T-helper 17 cell (primary cell): ENCODE data around the gene ERP44. TPM values are rescaled to one million over a fixed set of nuclear protein-coding genes. Genes with fewer than 3 reads are reported as not detected.

Experiments used
- ATAC-seq: fragments of 150-1000 bp; cut with Tn5 transposase; 2 replicates; pipeline ENCODE4 v1.10.0; 2021; ENCODE audit warnings: mild to moderate bottlenecking, moderate library complexity
- DNase-seq, 3 donors: peaks; one replicate each; pipeline versions ENCODE4 v3.0.0 to v3.0.0-alpha.2; 2020 to 2021
- H3K9me3 ChIP-seq: one replicate; pipeline ENCODE4 v1.7.0; 2013; ENCODE audit warnings: low read length, mild to moderate bottlenecking; ENCODE audit not compliant: control insufficient read depth, poor library complexity, severe bottlenecking
- H3K27ac Mint-ChIP-seq: one replicate; pipeline ENCODE4 v1.8.0; 2022; ENCODE audit warnings: mild to moderate bottlenecking, moderate library complexity, mixed read lengths
- H3K27me3 Mint-ChIP-seq: one replicate; pipeline ENCODE4 v1.8.0; 2022; ENCODE audit warnings: mixed read lengths
- H3K36me3 Mint-ChIP-seq: one replicate; pipeline ENCODE4 v1.8.0; 2022; ENCODE audit warnings: low read depth, mixed read lengths
- H3K4me1 Mint-ChIP-seq: one replicate; pipeline ENCODE4 v1.8.0; 2022; ENCODE audit warnings: mild to moderate bottlenecking, mixed read lengths
- H3K4me3 Mint-ChIP-seq: one replicate; pipeline ENCODE4 v1.8.0; 2022; ENCODE audit warnings: mild to moderate bottlenecking, moderate library complexity, mixed read lengths
- total RNA-seq, 4 donors: library from RNA in 2 of 4; stranded (reverse) in 2 of 4; gene quantifications; one replicate each; pipeline ENCODE4 v1.2.3 and lab custom pipeline; 2022 to 2026

ERP44 gene
- total RNA-seq, 2 donors from 2014 or later = 11.6 to 12.4 TPM

DNA sequence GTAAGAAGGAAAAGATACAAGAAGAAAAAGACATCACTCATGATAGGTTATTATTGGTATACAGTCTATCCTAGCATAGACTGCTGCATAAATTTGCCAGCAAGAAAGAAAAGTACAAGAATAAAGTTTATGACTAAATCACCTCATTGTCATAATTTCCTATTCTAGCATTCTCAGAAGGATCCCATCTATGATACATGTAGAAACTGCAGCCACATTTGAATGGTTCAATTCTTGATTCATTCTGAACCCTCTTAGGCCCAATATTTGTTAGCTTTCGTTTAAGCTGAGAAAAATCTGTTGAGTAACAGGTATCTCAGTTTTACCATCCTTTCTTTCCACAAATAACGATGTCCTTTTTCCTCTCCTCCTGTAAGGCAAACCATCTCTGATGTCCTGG, 21.5 kb upstream of the ERP44 start:
- Mint-ChIP-seq H3K4me3 (no peak overlapping the region), H3K27me3 (no peaks in the 10 kb centered on the region), H3K4me1 (peaks cover 8% of the 10 kb centered on the region), H3K36me3 (peaks cover 7% of the 10 kb centered on the region), H3K27ac (no peak overlapping the region)
- ATAC-seq = no peak
- H3K9me3 ChIP-seq = no peaks in the 10 kb centered on the region
- no peak for DNase-seq

GRCh38 chr9:100117316-100117715, 18.5 kb upstream of the ERP44 start:
- Mint-ChIP-seq H3K36me3 (peaks cover 7% of the 10 kb centered on the region), H3K27me3 (no peaks in the 10 kb centered on the region), H3K4me3 (no peak overlapping the region), H3K27ac (no peak overlapping the region), H3K4me1 (peaks cover 11% of the 10 kb centered on the region)
- H3K9me3 ChIP-seq = no peaks in the 10 kb centered on the region
- no peak for ATAC-seq
- DNase-seq = no peak

GRCh38 chr9:100112677-100113336, 14.0 kb upstream of the ERP44 start:
- Mint-ChIP-seq H3K27ac (no peak overlapping the region), H3K27me3 (no peaks in the 10 kb centered on the region), H3K4me1 (peaks cover 6% of the 10 kb centered on the region), H3K4me3 (no peak overlapping the region), H3K36me3 (no peaks in the 10 kb centered on the region)
- no peaks in the 10 kb centered on the region for H3K9me3 ChIP-seq
- DNase-seq (no peak), ATAC-seq (no peak)

DNA sequence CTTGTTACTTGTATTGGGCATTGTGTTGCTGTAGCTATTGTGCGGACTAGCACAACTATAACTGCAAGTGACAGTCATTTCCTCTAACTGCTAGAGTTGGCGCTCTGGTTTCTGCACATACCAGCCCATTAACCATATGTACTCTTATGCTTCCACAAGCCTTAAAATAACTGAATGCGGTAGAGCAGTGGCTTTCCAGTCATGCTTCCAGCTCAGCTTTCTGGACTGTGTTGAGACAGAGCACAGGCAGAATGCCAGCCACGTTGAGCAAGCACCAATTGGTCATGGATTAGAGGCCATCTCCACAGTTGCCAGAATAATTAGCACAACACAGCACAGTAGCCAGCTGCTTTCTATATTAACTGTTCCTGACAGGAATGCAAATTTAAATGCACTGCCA, 12.4 kb upstream of the ERP44 start:
- H3K36me3 Mint-ChIP-seq = no peaks in the 10 kb centered on the region
- no peak overlapping the region for H3K4me3 Mint-ChIP-seq
- H3K9me3 ChIP-seq = no peaks in the 10 kb centered on the region
- H3K27me3 Mint-ChIP-seq = no peaks in the 10 kb centered on the region
- DNase-seq (no peak), ATAC-seq (no peak)
- H3K27ac Mint-ChIP-seq = no peak overlapping the region
- H3K4me1 Mint-ChIP-seq = peaks cover 6% of the 10 kb centered on the region

GRCh38 chr9:100108559-100108958, 9.8 kb upstream of the ERP44 start:
- peaks cover 6% of the 10 kb centered on the region for H3K4me1 Mint-ChIP-seq
- no peaks in the 10 kb centered on the region for H3K27me3 Mint-ChIP-seq
- H3K4me3 Mint-ChIP-seq = no peak overlapping the region
- no peak overlapping the region for H3K27ac Mint-ChIP-seq
- DNase-seq (no peak), ATAC-seq (no peak)
- no peaks in the 10 kb centered on the region for H3K9me3 ChIP-seq
- H3K36me3 Mint-ChIP-seq = no peaks in the 10 kb centered on the region

- H3K27me3 Mint-ChIP-seq = no peaks in the 10 kb centered on the region
- peaks cover 2% of the 10 kb centered on the region for H3K4me1 Mint-ChIP-seq
- ATAC-seq = no peak
- no peak overlapping the region for H3K4me3 Mint-ChIP-seq
- no peaks in the 10 kb centered on the region for H3K9me3 ChIP-seq
- DNase-seq = no peak
- H3K36me3 Mint-ChIP-seq = no peaks in the 10 kb centered on the region
- H3K27ac Mint-ChIP-seq = no peak overlapping the region
Measured at GRCh38 chr9:100106616-100107015, 7.8 kb upstream of the ERP44 start.

DNA sequence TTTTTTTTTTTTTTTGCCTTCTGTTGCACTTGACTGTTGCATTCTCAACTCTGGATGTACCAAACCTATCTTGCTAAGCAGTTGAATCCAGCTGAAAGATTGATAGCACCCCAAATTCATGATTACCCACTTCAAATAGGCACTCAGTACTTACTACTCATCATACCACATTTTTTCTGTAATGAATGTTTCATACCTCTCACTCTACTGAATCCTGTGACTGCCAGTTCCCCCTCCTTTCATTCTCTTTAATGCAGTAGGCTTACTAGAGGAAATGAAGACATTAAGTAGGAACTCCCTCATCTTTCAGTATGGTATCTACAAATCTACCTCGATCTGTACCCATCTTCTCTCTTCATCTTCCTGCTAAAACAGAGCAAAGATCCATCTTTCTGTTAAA, 7.1 kb upstream of the ERP44 start:
- no peaks in the 10 kb centered on the region for H3K27me3 Mint-ChIP-seq
- no peaks in the 10 kb centered on the region for H3K4me1 Mint-ChIP-seq
- DNase-seq = no peak
- no peak for ATAC-seq
- no peaks in the 10 kb centered on the region for H3K36me3 Mint-ChIP-seq
- H3K9me3 ChIP-seq = no peaks in the 10 kb centered on the region
- H3K4me3 Mint-ChIP-seq = no peak overlapping the region
- no peak overlapping the region for H3K27ac Mint-ChIP-seq

- no peak overlapping the region for H3K27ac Mint-ChIP-seq
- no peaks in the 10 kb centered on the region for H3K36me3 Mint-ChIP-seq
- DNase-seq = no peak
- no peak for ATAC-seq
- H3K4me3 Mint-ChIP-seq = no peak overlapping the region
- H3K9me3 ChIP-seq = no peaks in the 10 kb centered on the region
- H3K27me3 Mint-ChIP-seq = no peaks in the 10 kb centered on the region
- H3K4me1 Mint-ChIP-seq = peaks cover 7% of the 10 kb centered on the region
Measured at GRCh38 chr9:100104314-100104713, 5.5 kb upstream of the ERP44 start.

- H3K27me3 Mint-ChIP-seq = no peaks in the 10 kb centered on the region
- no peak for DNase-seq
- no peaks in the 10 kb centered on the region for H3K9me3 ChIP-seq
- H3K27ac Mint-ChIP-seq = no peak overlapping the region
- ATAC-seq = no peak
- H3K4me3 Mint-ChIP-seq = no peak overlapping the region
- H3K4me1 Mint-ChIP-seq = peaks cover 12% of the 10 kb centered on the region
- peaks cover 2% of the 10 kb centered on the region for H3K36me3 Mint-ChIP-seq
Measured at GRCh38 chr9:100101608-100102007, 2.8 kb upstream of the ERP44 start.

DNA sequence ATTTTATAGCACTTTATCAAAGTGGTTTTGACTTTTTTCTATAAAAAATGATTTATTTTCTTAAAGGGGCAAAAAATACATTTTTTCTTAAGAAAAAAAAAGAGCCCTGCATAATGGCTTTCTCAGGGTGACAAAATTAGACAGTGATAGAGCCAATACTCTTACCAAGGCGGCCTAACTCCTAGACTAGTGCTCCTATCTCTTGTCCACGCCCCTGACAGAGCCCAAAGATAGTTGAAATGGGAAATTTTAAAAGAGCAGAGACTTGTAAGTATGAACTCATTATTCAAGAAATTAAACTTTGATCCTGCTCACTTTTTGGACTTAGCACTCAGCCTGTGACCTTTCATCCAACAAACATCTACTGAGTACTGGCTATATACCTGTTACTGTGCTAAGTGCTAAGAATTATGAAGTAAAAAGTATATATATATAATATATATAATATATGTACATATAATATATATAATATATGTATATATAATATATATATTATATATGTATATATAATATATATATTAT, 1.4 kb upstream of the ERP44 start:
- Mint-ChIP-seq H3K4me1 (peaks cover 18% of the 10 kb centered on the region), H3K4me3 (peak overlapping the region; percentile 98), H3K36me3 (peaks cover 2% of the 10 kb centered on the region), H3K27me3 (no peaks in the 10 kb centered on the region), H3K27ac (peak overlapping the region; percentile 97)
- no peaks in the 10 kb centered on the region for H3K9me3 ChIP-seq
- no peak for DNase-seq
- ATAC-seq = no peak

GRCh38 chr9:100099722-100100042, 882 bp upstream of the ERP44 start:
- Mint-ChIP-seq H3K4me3 (peak overlapping the region; percentile 98), H3K36me3 (peaks cover 2% of the 10 kb centered on the region), H3K27ac (peak overlapping the region; percentile 97), H3K4me1 (peaks cover 21% of the 10 kb centered on the region), H3K27me3 (no peaks in the 10 kb centered on the region)
- ATAC-seq = no peak
- no peak for DNase-seq
- no peaks in the 10 kb centered on the region for H3K9me3 ChIP-seq

GRCh38 chr9:100098046-100098886, 534 bp downstream of the ERP44 start:
- Mint-ChIP-seq H3K4me3 (peak overlapping the region; percentile 98), H3K27ac (peak overlapping the region; percentile 97), H3K4me1 (peaks cover 28% of the 10 kb centered on the region), H3K36me3 (peaks cover 2% of the 10 kb centered on the region), H3K27me3 (no peaks in the 10 kb centered on the region)
- ATAC-seq (peak; percentile 0), DNase-seq (peak; percentile 14 to 36 (median 19))
- no peaks in the 10 kb centered on the region for H3K9me3 ChIP-seq

GRCh38 chr9:100096378-100096916, 2.4 kb downstream of the ERP44 start:
- H3K36me3 Mint-ChIP-seq = peaks cover 2% of the 10 kb centered on the region
- no peaks in the 10 kb centered on the region for H3K9me3 ChIP-seq
- H3K4me1 Mint-ChIP-seq = peaks cover 38% of the 10 kb centered on the region

More at GRCh38 chr9:100096378-100096916, 2.4 kb downstream of the ERP44 start:
- Mint-ChIP-seq H3K27ac (peak overlapping the region; percentile 11), H3K27me3 (no peaks in the 10 kb centered on the region), H3K4me3 (peak overlapping the region; percentile 53)
- DNase-seq = no peak
- no peak for ATAC-seq
